HG03103 (cell line): ENCODE measurements around the gene LRRN3.

Experiments used
- ATAC-seq: cut with Tn5 transposase; IDR thresholded peaks from one replicate; pipeline ENCODE4 v1.9.1; 2021; ENCODE audit warnings: low read depth; ENCODE audit not compliant: unreplicated experiment

LRRN3 gene

DNA sequence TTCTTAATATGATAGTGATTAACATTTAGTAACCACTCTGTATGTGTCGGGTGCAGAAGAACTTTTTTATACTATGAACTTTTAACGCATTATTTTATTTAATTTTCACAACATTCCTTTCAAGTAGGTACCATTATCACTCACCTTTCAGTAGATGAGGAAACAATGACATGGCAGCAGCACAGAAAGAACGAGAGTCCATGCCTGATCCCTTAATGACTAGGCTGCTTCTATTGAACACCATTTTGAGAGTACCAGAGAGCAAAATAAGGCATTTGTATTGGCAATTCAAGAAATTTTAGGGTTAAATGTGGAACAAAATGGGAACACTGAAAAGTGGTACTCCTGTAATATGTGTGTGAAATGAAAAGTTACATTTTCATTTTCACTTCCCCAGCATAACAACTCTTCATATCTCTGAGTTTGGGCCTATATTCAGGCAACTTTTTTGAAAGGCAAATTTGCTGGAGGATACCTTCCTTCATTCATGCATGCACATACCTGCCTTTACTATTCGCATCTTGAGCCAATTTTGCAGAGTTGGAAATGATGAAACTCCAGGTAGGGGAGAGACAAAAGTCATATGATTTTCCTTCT lies 12.8 kb downstream of the LRRN3 start:
- ATAC-seq = peak; percentile 57

DNA sequence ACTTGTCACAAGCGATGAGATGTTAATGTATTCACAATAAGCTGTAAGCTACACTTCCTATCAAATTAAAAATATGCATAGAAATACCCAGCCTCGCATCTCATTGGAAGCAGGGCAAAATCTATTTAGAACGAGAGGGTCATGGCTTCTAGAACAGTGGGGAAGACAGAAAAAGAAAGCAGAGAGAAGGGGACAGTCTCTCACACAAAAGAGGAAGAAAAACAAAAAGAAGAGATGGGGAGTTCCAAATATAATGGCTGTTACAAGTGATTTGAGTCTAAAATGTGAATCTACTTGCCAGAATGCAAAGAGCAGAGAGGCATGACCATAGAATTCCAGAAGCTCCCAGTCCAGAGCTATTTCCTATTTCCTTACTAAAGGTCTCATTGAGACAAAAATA lies 13.8 kb downstream of the LRRN3 start:
- ATAC-seq = no peak

DNA sequence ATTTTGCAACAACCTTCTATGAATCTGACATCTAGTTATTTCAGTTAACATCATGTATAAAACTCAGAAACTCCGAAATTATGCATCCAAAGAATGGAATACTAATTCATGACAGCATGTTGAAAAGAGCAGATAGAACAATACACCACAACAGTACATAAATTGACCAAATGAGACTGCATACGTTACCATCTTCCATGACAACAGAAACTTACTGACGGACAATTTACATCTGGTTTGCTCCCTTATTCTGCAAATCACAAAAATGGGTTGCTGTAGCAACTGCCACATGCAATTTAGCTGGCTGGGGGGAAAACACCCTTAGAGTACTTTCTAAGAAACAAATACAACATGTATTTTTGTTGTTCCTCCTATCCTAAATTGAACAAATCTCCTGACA lies 14.3 kb downstream of the LRRN3 start:
- ATAC-seq = no peak

DNA sequence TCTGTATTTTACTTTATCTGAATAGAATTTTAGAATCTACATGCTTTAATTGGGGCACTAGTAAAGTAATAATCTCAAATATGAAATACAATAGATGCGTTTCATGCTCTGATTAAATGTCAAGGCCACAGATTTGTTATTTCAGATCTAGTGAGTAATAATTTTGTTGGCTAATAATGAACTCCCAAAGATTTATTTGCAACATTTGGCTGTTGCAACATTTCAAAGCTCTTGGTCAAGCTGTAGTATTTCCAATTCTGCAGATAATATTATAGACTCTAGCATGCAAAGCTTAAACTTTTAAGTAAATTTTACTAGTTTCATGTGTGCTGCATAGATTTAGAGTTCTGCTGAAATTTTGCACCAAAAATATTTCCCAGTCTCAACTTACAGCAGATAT lies 16.7 kb downstream of the LRRN3 start:
- no peak for ATAC-seq

GRCh38 chr7:111108000-111108399 lies 17.1 kb downstream of the LRRN3 start:
- no peak for ATAC-seq

DNA sequence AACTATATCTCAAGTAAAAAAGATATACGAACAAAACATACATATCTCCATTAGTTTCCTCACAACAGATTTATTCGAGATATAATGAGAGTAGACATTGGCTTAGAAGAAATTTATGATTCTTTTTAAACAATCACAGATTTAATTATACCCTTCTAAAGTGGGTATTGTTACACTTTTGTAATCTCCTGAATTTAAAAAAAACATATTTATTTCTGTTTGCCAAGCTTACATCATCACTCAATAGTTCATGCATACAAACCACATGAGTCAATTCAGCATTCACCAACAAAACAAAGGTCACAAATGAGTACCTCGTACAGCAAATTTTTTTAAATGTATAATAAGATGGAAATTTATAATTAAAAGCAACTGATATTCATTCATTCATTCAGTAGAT lies 17.6 kb downstream of the LRRN3 start:
- no peak for ATAC-seq

DNA sequence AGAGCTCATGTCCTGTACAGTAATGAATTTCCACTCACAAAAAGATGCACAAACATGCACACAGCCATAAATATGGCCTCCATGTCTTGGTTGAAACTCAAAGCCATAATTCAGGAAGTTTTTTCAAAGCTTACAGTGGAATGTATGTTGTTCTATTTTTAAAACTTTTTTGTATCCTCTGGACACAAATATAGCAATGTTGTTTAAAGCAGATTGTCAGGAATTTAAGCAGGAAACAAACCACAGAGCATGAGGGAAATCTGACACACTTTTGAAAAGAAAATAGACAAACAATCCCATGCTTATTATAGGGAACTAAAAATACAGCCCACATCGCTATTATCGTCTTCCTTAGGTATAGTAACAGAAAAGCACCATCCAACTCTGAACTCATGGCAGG lies 21.5 kb downstream of the LRRN3 start:
- no peak for ATAC-seq

DNA sequence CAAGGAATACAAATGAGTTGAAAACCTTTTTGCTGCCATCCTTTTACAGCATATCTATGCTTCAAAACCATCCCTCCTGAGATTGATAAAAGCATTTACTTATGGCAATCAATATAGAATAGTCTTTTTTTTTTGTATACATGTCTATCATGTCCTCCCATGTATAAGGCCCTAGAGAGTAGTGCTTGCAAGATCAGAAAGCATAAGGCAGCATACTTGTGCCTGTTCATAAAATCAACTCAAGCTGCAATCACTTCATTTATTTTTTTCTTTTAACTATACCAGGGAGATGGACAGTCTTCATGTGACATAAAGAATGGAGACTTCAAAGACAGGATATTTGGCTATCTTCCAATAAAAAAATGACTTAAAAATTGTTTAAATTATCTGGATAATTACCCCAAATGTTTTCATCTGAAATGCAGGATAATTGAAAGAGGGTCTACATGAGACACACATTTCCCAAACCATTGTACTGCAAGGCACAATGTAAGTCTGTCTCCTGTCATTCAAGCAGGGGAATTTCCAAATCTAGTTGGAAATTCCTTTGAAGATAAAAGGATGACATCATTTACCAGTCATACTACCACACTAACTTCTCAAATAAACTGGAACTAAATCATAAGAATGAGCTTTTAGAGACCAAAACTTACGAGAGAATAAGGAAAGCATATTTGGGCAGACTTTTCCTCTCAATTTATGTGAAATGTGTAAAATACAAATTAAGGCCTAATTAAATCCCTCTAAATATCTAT lies 22.5 kb downstream of the LRRN3 start:
- no peak for ATAC-seq

DNA sequence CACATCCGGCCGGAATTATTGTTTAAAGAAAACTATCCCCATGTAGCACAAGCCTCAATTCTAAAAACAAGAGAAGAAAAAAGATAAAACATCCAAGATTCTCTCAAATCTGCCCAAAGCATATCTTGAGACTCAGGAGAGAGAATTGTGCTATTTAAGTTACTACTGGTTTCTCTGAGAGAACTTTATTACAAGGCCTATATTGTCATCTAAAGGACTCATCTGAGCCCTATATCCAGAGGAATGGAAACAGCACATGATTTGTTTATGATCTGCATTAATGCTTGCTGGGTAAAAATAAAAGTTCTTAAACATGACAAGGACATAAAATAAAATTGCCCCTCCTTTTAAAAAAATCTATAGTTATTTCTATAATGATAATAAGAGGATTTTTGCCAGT lies 25.0 kb downstream of the LRRN3 start:
- no peak for ATAC-seq

- ATAC-seq = no peak
Measured at GRCh38 chr7:111126987-111127386, 36.1 kb downstream of the LRRN3 start.

GRCh38 chr7:111129435-111129834 lies 38.5 kb downstream of the LRRN3 start:
- no peak for ATAC-seq

DNA sequence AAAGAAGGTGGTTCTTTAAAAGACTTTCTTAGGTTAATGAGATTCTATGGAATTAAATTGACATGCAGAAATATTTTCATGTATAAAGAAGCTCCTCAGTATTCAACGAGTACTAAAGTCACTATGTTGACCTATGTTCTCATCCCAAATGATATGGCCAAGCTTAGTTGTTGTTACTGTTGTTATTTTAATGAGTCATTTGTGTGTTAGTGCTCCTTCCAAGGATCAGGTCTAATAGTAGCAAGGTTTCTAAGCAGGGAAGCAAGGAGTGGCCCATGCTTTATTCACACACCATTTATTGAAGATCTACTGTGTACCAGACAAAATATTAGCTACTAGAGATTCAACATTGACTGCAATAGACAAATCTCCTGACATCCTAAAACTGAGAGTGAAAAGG lies 41.9 kb downstream of the LRRN3 start:
- no peak for ATAC-seq

DNA sequence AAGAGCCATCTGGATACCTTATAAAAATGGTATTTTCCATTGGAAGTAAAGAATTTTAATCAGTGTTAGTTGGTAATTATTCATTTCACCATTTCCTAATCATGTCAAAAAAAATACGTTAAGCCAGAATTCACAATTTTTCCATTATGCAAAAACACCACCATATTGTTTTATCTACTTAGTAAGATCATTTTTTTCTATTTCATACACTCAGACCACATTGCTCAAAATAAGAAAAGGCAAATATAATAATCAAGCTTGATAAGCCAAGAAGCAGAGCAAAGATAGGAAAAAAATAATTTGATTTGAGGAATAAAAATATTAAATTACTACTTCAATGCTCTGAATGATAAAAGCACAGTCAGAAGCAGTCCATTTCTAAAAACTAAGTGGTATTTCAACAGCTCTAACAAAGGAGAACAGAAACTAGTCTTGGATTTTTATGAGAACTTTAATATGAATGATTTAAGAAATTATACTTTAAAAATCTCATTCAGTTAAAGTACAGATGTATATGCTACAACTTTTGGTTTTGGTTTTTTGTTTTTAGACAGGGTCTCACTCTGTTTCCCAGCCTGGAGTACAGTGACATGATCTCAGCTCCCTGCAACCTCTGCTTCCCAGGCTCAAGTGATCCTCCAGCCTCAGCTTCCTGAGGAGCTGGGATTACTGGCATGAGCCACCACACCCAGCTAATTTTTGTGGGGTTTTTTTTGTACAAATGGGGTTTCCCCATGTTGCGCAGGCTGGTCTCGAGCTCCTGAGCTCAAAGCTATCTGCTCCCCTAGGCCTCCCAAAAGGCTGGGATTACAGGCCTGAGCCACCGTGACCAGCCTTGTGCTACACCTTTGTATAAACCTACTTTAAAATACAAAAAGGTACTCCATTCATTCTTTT lies 46.6 kb downstream of the LRRN3 start:
- peak; percentile 63 for ATAC-seq

DNA sequence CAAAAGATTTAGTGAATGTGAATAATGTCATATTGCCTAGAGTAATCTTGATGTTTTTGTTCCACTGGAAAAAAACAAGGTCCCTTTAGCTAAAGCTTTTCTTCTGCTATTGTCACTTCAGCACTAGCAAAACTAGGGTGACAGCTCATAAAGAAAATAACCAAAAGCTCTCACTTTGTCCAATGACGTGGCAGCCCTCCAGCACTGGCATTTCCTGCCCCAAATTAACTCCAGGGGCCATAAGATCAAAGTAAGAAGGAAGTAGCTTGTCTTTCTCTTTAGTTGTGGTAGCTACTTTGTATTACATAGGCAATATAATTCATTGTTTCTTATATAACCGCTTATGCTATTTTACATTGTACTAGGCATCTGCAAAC lies 47.3 kb downstream of the LRRN3 start:
- peak; percentile 95 for ATAC-seq

DNA sequence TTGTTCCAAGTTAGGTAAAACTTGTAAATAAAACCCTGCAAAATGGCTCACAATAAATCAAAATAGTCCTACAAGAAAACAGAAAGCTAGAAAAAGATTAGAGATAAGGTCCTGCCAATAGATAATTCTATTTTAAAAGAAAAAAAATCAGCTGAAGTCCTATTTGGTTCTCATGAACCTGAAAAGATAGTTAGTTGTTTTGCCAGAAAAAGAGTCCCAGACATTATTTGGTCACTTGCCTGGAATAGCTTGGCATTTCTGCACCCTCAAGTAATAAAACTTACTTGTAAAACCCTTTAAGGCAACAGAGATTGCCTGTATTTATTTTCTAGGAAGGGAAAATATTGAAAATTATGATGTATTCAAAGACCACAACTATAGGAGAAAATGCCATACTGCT lies 47.7 kb downstream of the LRRN3 start:
- no peak for ATAC-seq

GRCh38 chr7:111140091-111140865 lies 49.4 kb downstream of the LRRN3 start:
- no peak for ATAC-seq

- no peak for ATAC-seq
Measured at GRCh38 chr7:111145472-111145871, 54.5 kb downstream of the LRRN3 start.

DNA sequence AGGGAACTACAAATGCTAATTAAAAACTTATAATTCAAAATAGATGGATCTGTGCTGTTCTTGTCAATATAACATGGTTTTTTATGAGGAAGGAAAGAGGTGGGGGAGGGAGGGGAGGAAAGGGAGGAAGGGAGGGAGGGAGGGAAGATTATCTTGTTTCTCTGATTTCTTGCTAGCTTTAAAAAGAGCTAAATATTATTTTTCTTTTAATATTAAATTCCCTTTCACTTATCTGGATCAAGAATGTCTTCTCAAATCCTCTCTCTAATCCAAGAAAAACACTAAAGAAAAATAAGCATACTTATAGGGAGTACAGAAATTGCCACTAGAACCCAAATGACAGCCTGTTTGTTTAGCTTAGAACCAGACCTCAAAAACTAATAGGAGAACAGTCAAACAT lies 55.2 kb downstream of the LRRN3 start:
- ATAC-seq = no peak

- ATAC-seq = no peak
Measured at GRCh38 chr7:111147708-111148533, 57.0 kb downstream of the LRRN3 start.

- no peak for ATAC-seq
Measured at GRCh38 chr7:111150709-111151108, 59.8 kb downstream of the LRRN3 start.
